ENCODE data around the gene GARS1.

DNA sequence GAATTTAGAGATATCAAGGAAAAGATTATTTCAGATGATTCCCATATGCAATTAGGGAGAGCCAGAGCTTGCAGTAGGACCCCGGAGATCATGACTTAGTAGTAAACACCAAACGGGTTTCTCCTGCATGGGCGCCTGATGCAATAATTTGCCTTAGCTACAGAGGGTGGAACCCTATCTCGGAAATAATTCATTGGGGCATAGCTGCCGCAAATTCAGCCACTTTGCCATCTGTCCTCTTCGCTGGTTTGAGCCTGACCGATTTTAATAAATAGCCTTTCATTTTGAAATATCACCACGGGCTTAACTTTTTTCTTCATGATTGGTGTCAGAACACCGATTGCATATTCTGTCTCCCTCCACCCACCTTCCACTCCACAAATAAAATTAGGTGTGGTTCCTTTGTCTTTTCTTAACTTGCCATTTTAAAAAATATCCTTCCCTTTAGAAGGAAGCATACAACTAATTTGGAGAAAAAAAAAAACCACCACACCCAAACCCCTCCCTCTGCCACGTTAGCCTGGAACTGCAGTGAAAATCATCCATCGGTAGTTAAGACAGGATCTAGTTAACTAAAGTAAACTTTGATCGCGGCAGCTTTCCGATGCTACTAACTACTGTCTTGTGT, 1.4 kb downstream of the GARS1 start:
- TF ChIP-seq, protein P1, sequence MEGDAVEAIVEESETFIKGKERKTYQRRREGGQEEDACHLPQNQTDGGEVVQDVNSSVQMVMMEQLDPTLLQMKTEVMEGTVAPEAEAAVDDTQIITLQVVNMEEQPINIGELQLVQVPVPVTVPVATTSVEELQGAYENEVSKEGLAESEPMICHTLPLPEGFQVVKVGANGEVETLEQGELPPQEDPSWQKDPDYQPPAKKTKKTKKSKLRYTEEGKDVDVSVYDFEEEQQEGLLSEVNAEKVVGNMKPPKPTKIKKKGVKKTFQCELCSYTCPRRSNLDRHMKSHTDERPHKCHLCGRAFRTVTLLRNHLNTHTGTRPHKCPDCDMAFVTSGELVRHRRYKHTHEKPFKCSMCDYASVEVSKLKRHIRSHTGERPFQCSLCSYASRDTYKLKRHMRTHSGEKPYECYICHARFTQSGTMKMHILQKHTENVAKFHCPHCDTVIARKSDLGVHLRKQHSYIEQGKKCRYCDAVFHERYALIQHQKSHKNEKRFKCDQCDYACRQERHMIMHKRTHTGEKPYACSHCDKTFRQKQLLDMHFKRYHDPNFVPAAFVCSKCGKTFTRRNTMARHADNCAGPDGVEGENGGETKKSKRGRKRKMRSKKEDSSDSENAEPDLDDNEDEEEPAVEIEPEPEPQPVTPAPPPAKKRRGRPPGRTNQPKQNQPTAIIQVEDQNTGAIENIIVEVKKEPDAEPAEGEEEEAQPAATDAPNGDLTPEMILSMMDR (IDR thresholded peaks at IDR 0.05; ENCODE audit: low read depth, low read length, missing input control) = no peak
- TF ChIP-seq GABPA (IDR thresholded peaks at IDR 0.05 in 1 of 2, conservative IDR thresholded peaks at IDR 0.05 in 1 of 2) (no peak), RAD21 (IDR thresholded peaks at IDR 0.05) (no peak), NR2F2 (IDR thresholded peaks at IDR 0.05) (no peak)
- TF ChIP-seq, protein P2, sequence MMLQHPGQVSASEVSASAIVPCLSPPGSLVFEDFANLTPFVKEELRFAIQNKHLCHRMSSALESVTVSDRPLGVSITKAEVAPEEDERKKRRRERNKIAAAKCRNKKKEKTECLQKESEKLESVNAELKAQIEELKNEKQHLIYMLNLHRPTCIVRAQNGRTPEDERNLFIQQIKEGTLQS (IDR thresholded peaks at IDR 0.05) = no peak
